IgD-negative memory B cell (primary cell): ENCODE data around the gene SCMH1. TPM values are rescaled to one million over a fixed set of nuclear protein-coding genes. Genes with fewer than 3 reads are reported as not detected.

Experiments
- H3K27ac Mint-ChIP-seq, 3 donors: one replicate each; pipeline ENCODE4 v1.8.0; 2020 to 2022; ENCODE audit warnings: mild to moderate bottlenecking in 3 of 3, mixed read lengths in 3 of 3, moderate library complexity in 1 of 3
- H3K27me3 Mint-ChIP-seq: one replicate; pipeline ENCODE4 v1.8.0; 2021; ENCODE audit warnings: mixed read lengths
- H3K36me3 Mint-ChIP-seq: one replicate; pipeline ENCODE4 v1.8.0; 2020; ENCODE audit warnings: mild to moderate bottlenecking, mixed read lengths
- H3K4me1 Mint-ChIP-seq, 3 donors: one replicate each; pipeline ENCODE4 v1.8.0; 2020 to 2022; ENCODE audit warnings: mixed read lengths in 3 of 3, mild to moderate bottlenecking in 1 of 3
- H3K4me3 Mint-ChIP-seq, 4 donors: one replicate each; pipeline ENCODE4 v1.8.0; 2020 to 2022; ENCODE audit warnings: mild to moderate bottlenecking in 4 of 4, mixed read lengths in 4 of 4, moderate library complexity in 3 of 4
- H3K9me3 Mint-ChIP-seq, 3 donors: one replicate each; pipeline ENCODE4 v1.8.0; 2020 to 2021; ENCODE audit warnings: mixed read lengths in 3 of 3, mild to moderate bottlenecking in 1 of 3
- polyA plus RNA-seq: library from polyadenylated mRNA; unstranded; fragments of 300-500 nt; fragmentation: Illumina TruSeq; gene quantifications from one replicate; pipeline ENCODE4 v1.2.3, GENCODE V29; 2021

SCMH1 gene
- polyA plus RNA-seq, 1 donor from 2014 or later, result 12.3 TPM

GRCh38 chr1:41019353-41019745 is 222.8 kb downstream of the SCMH1 start:
- peaks cover 2% of the 10 kb centered on the region for H3K36me3 Mint-ChIP-seq
- H3K27me3 Mint-ChIP-seq, result no peaks in the 10 kb centered on the region
- peaks cover 0 to 1% (median 0%) of the 10 kb centered on the region in 3 donors for H3K9me3 Mint-ChIP-seq
- H3K4me1 Mint-ChIP-seq, result peaks cover 19 to 26% (median 21%) of the 10 kb centered on the region in 3 donors
- peak overlapping the region in 2 of 3 donors; percentile 54 to 63 for H3K27ac Mint-ChIP-seq
- no peak overlapping the region for H3K4me3 Mint-ChIP-seq

GRCh38 chr1:41018018-41018410 is 224.1 kb downstream of the SCMH1 start:
- peaks cover 2% of the 10 kb centered on the region for H3K36me3 Mint-ChIP-seq
- no peak overlapping the region for H3K4me3 Mint-ChIP-seq
- peaks cover 19 to 26% (median 21%) of the 10 kb centered on the region in 3 donors for H3K4me1 Mint-ChIP-seq
- peak overlapping the region in 1 of 3 donors; percentile 53 for H3K27ac Mint-ChIP-seq
- H3K27me3 Mint-ChIP-seq, result no peaks in the 10 kb centered on the region
- no peaks in the 10 kb centered on the region for H3K9me3 Mint-ChIP-seq

GRCh38 chr1:41017141-41018017 is 224.7 kb downstream of the SCMH1 start:
- peaks cover 19 to 27% (median 21%) of the 10 kb centered on the region in 3 donors for H3K4me1 Mint-ChIP-seq
- peaks cover 2% of the 10 kb centered on the region for H3K36me3 Mint-ChIP-seq
- H3K27ac Mint-ChIP-seq, result peak overlapping the region in 1 of 3 donors; percentile 53
- H3K9me3 Mint-ChIP-seq, result no peaks in the 10 kb centered on the region
- H3K27me3 Mint-ChIP-seq, result no peaks in the 10 kb centered on the region
- H3K4me3 Mint-ChIP-seq, result no peak overlapping the region

- peak overlapping the region; percentile 6 to 50 (median 35) for H3K27ac Mint-ChIP-seq
Measured at GRCh38 chr1:41015897-41016470, 226.1 kb downstream of the SCMH1 start.

GRCh38 chr1:41015281-41015896 is 226.7 kb downstream of the SCMH1 start:
- Mint-ChIP-seq H3K4me1 (peaks cover 12 to 20% (median 12%) of the 10 kb centered on the region in 3 donors), H3K27me3 (no peaks in the 10 kb centered on the region), H3K27ac (peak overlapping the region; percentile 6 to 50 (median 17))

More at GRCh38 chr1:41015897-41016470, 226.1 kb downstream of the SCMH1 start:
- peaks cover 3% of the 10 kb centered on the region for H3K36me3 Mint-ChIP-seq
- H3K27me3 Mint-ChIP-seq, result no peaks in the 10 kb centered on the region
- no peaks in the 10 kb centered on the region for H3K9me3 Mint-ChIP-seq
- H3K4me1 Mint-ChIP-seq, result peaks cover 12 to 21% (median 12%) of the 10 kb centered on the region in 3 donors
- peak overlapping the region in 2 of 4 donors; percentile 39 to 73 for H3K4me3 Mint-ChIP-seq

GRCh38 chr1:41014871-41015270 is 227.2 kb downstream of the SCMH1 start:
- Mint-ChIP-seq H3K27ac (peak overlapping the region in 2 of 3 donors; percentile 17 to 50), H3K27me3 (no peaks in the 10 kb centered on the region), H3K36me3 (peaks cover 6% of the 10 kb centered on the region), H3K9me3 (no peaks in the 10 kb centered on the region), H3K4me3 (peak overlapping the region in 1 of 4 donors; percentile 74), H3K4me1 (peaks cover 12 to 18% (median 12%) of the 10 kb centered on the region in 3 donors)

More at GRCh38 chr1:41015281-41015896, 226.7 kb downstream of the SCMH1 start:
- Mint-ChIP-seq H3K4me3 (peak overlapping the region in 1 of 4 donors; percentile 56), H3K36me3 (peaks cover 3% of the 10 kb centered on the region), H3K9me3 (no peaks in the 10 kb centered on the region)

- H3K27ac Mint-ChIP-seq, result peak overlapping the region in 1 of 3 donors; percentile 84
- H3K27me3 Mint-ChIP-seq, result no peaks in the 10 kb centered on the region
- peaks cover 6% of the 10 kb centered on the region for H3K36me3 Mint-ChIP-seq
- H3K4me3 Mint-ChIP-seq, result no peak overlapping the region
- peaks cover 4 to 10% (median 9%) of the 10 kb centered on the region in 3 donors for H3K4me1 Mint-ChIP-seq
- no peaks in the 10 kb centered on the region for H3K9me3 Mint-ChIP-seq
Measured at GRCh38 chr1:41013796-41014195, 228.3 kb downstream of the SCMH1 start.

GRCh38 chr1:41013024-41013423 is 229.1 kb downstream of the SCMH1 start:
- no peak overlapping the region for H3K27ac Mint-ChIP-seq
- H3K4me1 Mint-ChIP-seq, result peaks cover 4 to 10% (median 9%) of the 10 kb centered on the region in 3 donors
- H3K9me3 Mint-ChIP-seq, result no peaks in the 10 kb centered on the region
- no peak overlapping the region for H3K4me3 Mint-ChIP-seq
- H3K36me3 Mint-ChIP-seq, result peaks cover 8% of the 10 kb centered on the region
- H3K27me3 Mint-ChIP-seq, result no peaks in the 10 kb centered on the region

- Mint-ChIP-seq H3K27ac (no peak overlapping the region), H3K36me3 (peaks cover 8% of the 10 kb centered on the region), H3K9me3 (no peaks in the 10 kb centered on the region), H3K27me3 (no peaks in the 10 kb centered on the region), H3K4me3 (no peak overlapping the region), H3K4me1 (peaks cover 4 to 7% (median 7%) of the 10 kb centered on the region in 3 donors)
Measured at GRCh38 chr1:41010345-41010744, 231.8 kb downstream of the SCMH1 start.

GRCh38 chr1:41009466-41009865 is 232.6 kb downstream of the SCMH1 start:
- Mint-ChIP-seq H3K36me3 (peaks cover 8% of the 10 kb centered on the region), H3K27me3 (no peaks in the 10 kb centered on the region), H3K27ac (peak overlapping the region in 1 of 3 donors; percentile 34), H3K4me3 (no peak overlapping the region), H3K9me3 (no peaks in the 10 kb centered on the region), H3K4me1 (peaks cover 0 to 2% (median 2%) of the 10 kb centered on the region in 3 donors)

GRCh38 chr1:41006942-41007865 is 234.9 kb downstream of the SCMH1 start:
- Mint-ChIP-seq H3K36me3 (peaks cover 8% of the 10 kb centered on the region), H3K9me3 (no peaks in the 10 kb centered on the region), H3K27me3 (no peaks in the 10 kb centered on the region), H3K27ac (peak overlapping the region in 1 of 3 donors; percentile 13), H3K4me3 (no peak overlapping the region), H3K4me1 (peaks cover 6 to 16% (median 9%) of the 10 kb centered on the region in 3 donors)

- Mint-ChIP-seq H3K36me3 (peaks cover 9% of the 10 kb centered on the region), H3K4me1 (peaks cover 6 to 18% (median 9%) of the 10 kb centered on the region in 3 donors), H3K27me3 (no peaks in the 10 kb centered on the region), H3K9me3 (no peaks in the 10 kb centered on the region), H3K4me3 (no peak overlapping the region), H3K27ac (peak overlapping the region in 1 of 3 donors; percentile 86)
Measured at GRCh38 chr1:41005876-41006275, 236.2 kb downstream of the SCMH1 start.

GRCh38 chr1:41003640-41004220 is 238.4 kb downstream of the SCMH1 start:
- Mint-ChIP-seq H3K4me1 (peaks cover 9 to 18% (median 9%) of the 10 kb centered on the region in 3 donors), H3K27ac (peak overlapping the region in 1 of 3 donors; percentile 48), H3K27me3 (no peaks in the 10 kb centered on the region), H3K4me3 (peak overlapping the region in 1 of 4 donors; percentile 70), H3K36me3 (peaks cover 12% of the 10 kb centered on the region), H3K9me3 (no peaks in the 10 kb centered on the region)
